NCI-H2196 treated with DMSO at 0.1 percent for 48 hours (cell line): ENCODE data around the gene CCDC146.
"Not testable (repeated sequence)": the region's sequence is repeated elsewhere in the genome, so short reads cannot be mapped to it uniquely, and the experiment has no call there.

ENCODE experiments used
- DNase-seq: peaks from one replicate; lab custom pipeline; 2025; ENCODE audit not compliant: unreplicated experiment; lab: John Stamatoyannopoulos, UW

CCDC146 gene

GRCh38 chr7:77138668-77139067 lies 16.3 kb downstream of the CCDC146 start:
- not testable (repeated sequence) for DNase-seq

- not testable (repeated sequence) for DNase-seq
Observed at GRCh38 chr7:77140291-77140690, 17.9 kb downstream of the CCDC146 start.

GRCh38 chr7:77152232-77152631 lies 29.8 kb downstream of the CCDC146 start:
- not testable (repeated sequence) for DNase-seq

- DNase-seq: not testable (repeated sequence)
Observed at GRCh38 chr7:77154917-77155464, 32.6 kb downstream of the CCDC146 start.

GRCh38 chr7:77155601-77156377 lies 33.4 kb downstream of the CCDC146 start:
- not testable (repeated sequence) for DNase-seq

- not testable (repeated sequence) for DNase-seq
Observed at GRCh38 chr7:77157034-77157433, 34.6 kb downstream of the CCDC146 start.

GRCh38 chr7:77157446-77157845 lies 35.0 kb downstream of the CCDC146 start:
- DNase-seq: no peak

GRCh38 chr7:77171073-77171472 lies 48.7 kb downstream of the CCDC146 start:
- not testable (repeated sequence) for DNase-seq

GRCh38 chr7:77172437-77173172 lies 50.2 kb downstream of the CCDC146 start:
- not testable (repeated sequence) for DNase-seq

- DNase-seq: not testable (repeated sequence)
Observed at GRCh38 chr7:77174418-77174817, 52.0 kb downstream of the CCDC146 start.

GRCh38 chr7:77175274-77175800 lies 52.9 kb downstream of the CCDC146 start:
- not testable (repeated sequence) for DNase-seq

- DNase-seq: not testable (repeated sequence)
Observed at GRCh38 chr7:77177321-77177904, 55.0 kb downstream of the CCDC146 start.

GRCh38 chr7:77178024-77178423 lies 55.6 kb downstream of the CCDC146 start:
- not testable (repeated sequence) for DNase-seq

GRCh38 chr7:77181015-77181595 lies 58.7 kb downstream of the CCDC146 start:
- DNase-seq: no peak

- no peak for DNase-seq
Observed at GRCh38 chr7:77181734-77182133, 59.3 kb downstream of the CCDC146 start.

- DNase-seq: no peak
Observed at GRCh38 chr7:77182261-77182660, 59.8 kb downstream of the CCDC146 start.

GRCh38 chr7:77184463-77184862 lies 62.0 kb downstream of the CCDC146 start:
- no peak for DNase-seq

- DNase-seq: no peak
Observed at GRCh38 chr7:77184990-77185389, 62.6 kb downstream of the CCDC146 start.

- no peak for DNase-seq
Observed at GRCh38 chr7:77185866-77186265, 63.5 kb downstream of the CCDC146 start.

- no peak for DNase-seq
Observed at GRCh38 chr7:77188731-77189437, 66.5 kb downstream of the CCDC146 start.
